Uterus (tissue), 4 donors: ENCODE measurements around the gene BMP2K. TPM values are rescaled to one million over a fixed set of nuclear protein-coding genes. Genes with fewer than 3 reads are reported as not detected.

Experiments
- DNase-seq, 2 donors: peaks; one replicate each; pipeline ENCODE4 v3.0.0-alpha.2; 2019 to 2020
- H3K27ac ChIP-seq, 2 donors: fragments of 200-600 bp; sonication (generic); 1 replicate in 1 of 2; 2 replicates in 1 of 2; pipeline ENCODE4 v1.5.1; 2016 to 2018
- H3K27me3 ChIP-seq, 2 donors: fragments of 200-600 bp; sonication (generic); one replicate each; pipeline ENCODE4 v1.5.1; 2018 to 2019; ENCODE audit warnings: control low read depth in 1 of 2
- H3K36me3 ChIP-seq, 2 donors: fragments of 200-600 bp; sonication (generic); one replicate each; pipeline ENCODE4 v1.5.1; 2019; ENCODE audit warnings: control low read depth in 1 of 2
- H3K4me1 ChIP-seq, 2 donors: fragments of 200-600 bp; sonication (generic); one replicate each; pipeline ENCODE4 v1.5.1; 2018 to 2019; ENCODE audit warnings: control low read depth in 1 of 2
- H3K4me3 ChIP-seq, 2 donors: fragments of 200-600 bp; sonication (generic); 1 replicate in 1 of 2; 2 replicates in 1 of 2; pipeline ENCODE4 v1.5.1; 2018 to 2019; ENCODE audit warnings: mild to moderate bottlenecking in 1 of 2
- H3K9me3 ChIP-seq, 2 donors: fragments of 200-600 bp; sonication (generic); one replicate each; pipeline ENCODE4 v1.5.1; 2019; ENCODE audit warnings: control low read depth in 1 of 2
- CTCF ChIP-seq, 4 experiments: fragments of 200-600 bp in 2 of 4; fragments of 450-650 bp in 2 of 4; sonication (generic) in 2 of 4; IDR thresholded peaks; one replicate each; pipeline ENCODE4 v1.5.1; 2016 to 2019; ENCODE audit warnings: antibody characterized with exemption in 4 of 4, mild to moderate bottlenecking in 2 of 4, moderate library complexity in 1 of 4
- POLR2A ChIP-seq, 2 donors: fragments of 450-650 bp; IDR thresholded peaks; one replicate each; pipeline ENCODE4 v1.6.1; 2016; ENCODE audit warnings: antibody characterized with exemption in 2 of 2, mild to moderate bottlenecking in 1 of 2, moderate library complexity in 1 of 2
- intact Hi-C: fragments of 100-400 bp; cut with DNase I; formaldehyde crosslinking; loops from one replicate; pipeline ENCODE4 v1.15.1; 2023; ENCODE audit warnings: low total_unique reads
- total RNA-seq, 4 donors: library from RNA; depleted of rRNA in 3 of 4; stranded (reverse); fragments of >200 nt in 3 of 4; gene quantifications; one replicate each; pipeline versions ENCODE4 v1.1.0 to v1.2.4, GENCODE V29; 2014 to 2023
- donor health status: DM: yes; HTN: yes; CAD: no.

Gene BMP2K
- total RNA-seq, 4 donors from 2014 or later, result 14.7 to 67.3 (median 29.2) TPM

GRCh38 chr4:78756137-78756536 is 20.0 kb upstream of the BMP2K start:
- Histone ChIP-seq H3K9me3 (no peaks in the 10 kb centered on the region), H3K27me3 (no peaks in the 10 kb centered on the region), H3K4me1 (no peaks in the 10 kb centered on the region), H3K4me3 (no peak overlapping the region), H3K36me3 (no peaks in the 10 kb centered on the region), H3K27ac (no peak overlapping the region)
- intact Hi-C loops, result no loop called here
- DNase-seq, result no peak
- TF ChIP-seq POLR2A (IDR thresholded peaks at IDR 0.05) (no peak), CTCF (IDR thresholded peaks at IDR 0.05) (no peak)

- H3K27me3 ChIP-seq, result no peaks in the 10 kb centered on the region
- H3K36me3 ChIP-seq, result no peaks in the 10 kb centered on the region
- no peaks in the 10 kb centered on the region for H3K9me3 ChIP-seq
- TF ChIP-seq POLR2A (IDR thresholded peaks at IDR 0.05) (no peak), CTCF (IDR thresholded peaks at IDR 0.05) (no peak)
- H3K27ac ChIP-seq, result no peak overlapping the region
- intact Hi-C loops, result no loop called here
- H3K4me1 ChIP-seq, result no peaks in the 10 kb centered on the region
- H3K4me3 ChIP-seq, result no peak overlapping the region
- DNase-seq, result no peak
Measured at GRCh38 chr4:78756776-78757175, 19.4 kb upstream of the BMP2K start.

- TF ChIP-seq POLR2A (IDR thresholded peaks at IDR 0.05) (no peak), CTCF (IDR thresholded peaks at IDR 0.05) (no peak)
Measured at GRCh38 chr4:78757574-78757973, 18.6 kb upstream of the BMP2K start.

GRCh38 chr4:78758085-78758484 is 18.1 kb upstream of the BMP2K start:
- TF ChIP-seq CTCF (IDR thresholded peaks at IDR 0.05), result no peak
- no peak for TF ChIP-seq POLR2A (IDR thresholded peaks at IDR 0.05)
- Histone ChIP-seq H3K36me3 (no peaks in the 10 kb centered on the region), H3K4me1 (no peaks in the 10 kb centered on the region), H3K27me3 (no peaks in the 10 kb centered on the region), H3K9me3 (no peaks in the 10 kb centered on the region), H3K27ac (no peak overlapping the region), H3K4me3 (no peak overlapping the region)
- intact Hi-C loops, result no loop called here
- DNase-seq, result no peak

More at GRCh38 chr4:78757574-78757973, 18.6 kb upstream of the BMP2K start:
- Histone ChIP-seq H3K36me3 (no peaks in the 10 kb centered on the region), H3K27ac (no peak overlapping the region), H3K4me1 (no peaks in the 10 kb centered on the region), H3K4me3 (no peak overlapping the region), H3K9me3 (no peaks in the 10 kb centered on the region), H3K27me3 (no peaks in the 10 kb centered on the region)
- intact Hi-C loops, result no loop called here
- no peak for DNase-seq

- H3K27ac ChIP-seq, result no peak overlapping the region
- H3K9me3 ChIP-seq, result no peaks in the 10 kb centered on the region
- no peak for TF ChIP-seq POLR2A (IDR thresholded peaks at IDR 0.05)
- no peak for TF ChIP-seq CTCF (IDR thresholded peaks at IDR 0.05)
- no peaks in the 10 kb centered on the region for H3K36me3 ChIP-seq
- no peak overlapping the region for H3K4me3 ChIP-seq
- no peaks in the 10 kb centered on the region for H3K4me1 ChIP-seq
- H3K27me3 ChIP-seq, result no peaks in the 10 kb centered on the region
- no peak for DNase-seq
- intact Hi-C loops, result no loop called here
Measured at GRCh38 chr4:78762529-78762928, 13.6 kb upstream of the BMP2K start.
